Effector CD4-positive, alpha-beta T cell (primary cell): ENCODE results near the gene LRMDA.
"Not testable (repeated sequence)": the region's sequence is repeated elsewhere in the genome, so short reads cannot be mapped to it uniquely, and the experiment has no call there.

Experiments
- DNase-seq: peaks from one replicate; pipeline ENCODE4 v3.0.0-alpha.2; 2020

LRMDA gene

GRCh38 chr10:75755528-75755927, 324.1 kb downstream of the LRMDA start:
- no peak for DNase-seq

DNA sequence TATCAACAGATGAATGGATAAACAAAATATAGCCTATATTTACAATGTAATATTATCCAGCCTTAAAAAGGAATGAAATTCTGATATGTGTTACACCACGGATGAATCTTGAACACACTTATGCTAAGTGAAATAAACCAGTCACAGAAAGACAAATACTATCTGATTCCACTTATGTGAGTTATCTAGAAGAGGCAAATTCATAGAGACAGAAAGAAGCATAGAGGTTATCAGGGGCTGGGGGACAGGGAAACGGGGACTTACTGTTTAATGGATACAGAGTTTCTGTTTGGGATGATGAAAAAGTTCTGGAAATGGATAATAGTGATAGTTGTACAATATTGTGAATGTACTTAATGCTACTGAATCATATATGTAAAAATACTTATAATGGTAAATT, 329.9 kb downstream of the LRMDA start:
- DNase-seq = no peak

GRCh38 chr10:75762431-75762802, 331.0 kb downstream of the LRMDA start:
- DNase-seq = no peak

DNA sequence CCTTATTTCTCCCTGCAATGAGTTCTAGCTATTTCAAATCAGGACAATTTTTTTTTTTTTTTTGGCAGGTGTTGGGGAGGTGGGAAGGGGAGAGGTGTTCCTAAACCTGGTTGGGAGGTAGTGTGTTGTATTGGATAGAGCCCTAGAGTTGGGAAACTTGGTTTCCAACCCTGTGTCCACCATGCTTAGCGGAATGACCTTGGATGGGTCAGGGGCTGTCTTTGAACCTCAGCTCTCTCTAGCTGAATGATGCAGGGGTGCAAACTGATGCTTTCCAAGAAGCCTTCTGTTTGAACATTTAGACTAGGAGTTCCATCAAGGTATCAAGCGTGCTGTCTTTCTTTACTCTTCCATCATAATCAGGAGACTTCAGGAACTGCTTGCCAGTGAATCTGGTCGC, 332.2 kb downstream of the LRMDA start:
- no peak for DNase-seq

DNA sequence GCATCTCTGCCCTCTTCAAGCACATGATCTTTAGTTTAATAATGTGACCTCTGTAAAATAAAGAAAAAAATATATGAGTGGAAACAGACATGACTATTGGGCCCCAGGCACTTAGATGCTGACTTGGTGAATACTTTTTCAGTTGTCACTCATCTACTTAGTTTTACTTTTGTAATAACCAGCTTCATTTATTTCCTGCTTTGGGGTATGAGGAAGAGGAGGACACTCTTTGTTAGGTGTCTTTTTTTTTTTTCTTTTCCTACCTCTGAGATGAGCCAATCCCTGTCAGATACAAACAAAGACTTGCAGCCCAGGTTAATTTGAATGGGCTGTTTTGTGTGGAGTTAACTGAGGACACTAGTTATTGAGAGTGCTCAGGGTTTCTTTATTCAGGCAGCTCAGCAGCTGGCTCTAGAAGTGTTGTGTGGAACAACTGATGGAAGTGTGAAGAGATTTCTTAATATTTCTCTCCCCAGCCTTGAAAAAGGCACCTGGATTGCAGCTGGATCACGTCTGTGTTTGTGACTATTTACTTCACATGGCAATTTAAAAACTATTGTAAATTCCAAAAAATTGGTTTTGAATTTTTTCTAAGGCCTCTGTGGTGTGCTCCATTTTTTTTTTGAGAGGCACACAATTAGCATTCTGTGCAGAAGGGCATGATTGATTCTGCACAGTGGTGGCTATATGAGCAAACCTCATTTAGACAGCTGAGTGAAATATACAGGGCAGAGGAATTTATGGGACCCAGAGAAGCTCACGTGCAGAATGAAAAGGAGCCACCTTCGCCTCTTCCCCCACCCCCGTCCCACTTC, 333.8 kb downstream of the LRMDA start:
- no peak for DNase-seq

DNA sequence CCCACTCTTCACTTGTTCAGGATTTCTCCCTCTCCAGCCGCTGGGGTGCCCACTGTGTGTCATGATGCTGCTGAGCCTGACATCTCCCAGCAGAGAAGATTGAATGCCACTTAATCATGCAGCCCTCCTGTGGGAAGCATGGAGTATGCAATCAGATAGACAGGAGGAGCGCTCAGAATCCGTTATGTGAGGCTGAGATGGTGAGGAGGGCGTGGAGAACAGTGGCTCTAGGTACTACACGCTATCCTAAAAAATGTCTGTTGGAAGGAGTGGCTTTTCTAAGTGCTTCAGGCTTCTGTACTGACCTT, 334.3 kb downstream of the LRMDA start:
- DNase-seq = no peak

DNA sequence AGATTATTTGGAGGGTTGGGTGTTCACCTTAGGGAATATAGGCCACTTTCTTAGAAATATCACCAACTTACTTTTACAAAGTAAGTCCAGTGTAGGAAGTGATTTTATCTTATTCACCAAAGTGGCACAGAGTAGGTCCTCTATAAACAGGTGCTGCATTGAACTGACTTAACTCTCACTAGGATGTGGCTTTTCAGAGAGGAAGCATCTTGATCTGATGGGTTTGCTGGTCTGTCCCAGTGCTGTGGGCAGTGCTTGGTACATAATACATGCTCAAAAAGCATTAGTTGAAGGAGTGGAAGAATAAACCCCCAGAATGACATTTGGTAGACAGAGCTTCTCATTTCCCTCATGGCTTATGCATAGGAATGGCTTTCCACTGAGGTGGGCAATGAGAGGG, 334.7 kb downstream of the LRMDA start:
- DNase-seq = no peak

- not testable (repeated sequence) for DNase-seq
These were observed 335.3 kb downstream of the LRMDA start for GRCh38 chr10:75766752-75767151.

DNA sequence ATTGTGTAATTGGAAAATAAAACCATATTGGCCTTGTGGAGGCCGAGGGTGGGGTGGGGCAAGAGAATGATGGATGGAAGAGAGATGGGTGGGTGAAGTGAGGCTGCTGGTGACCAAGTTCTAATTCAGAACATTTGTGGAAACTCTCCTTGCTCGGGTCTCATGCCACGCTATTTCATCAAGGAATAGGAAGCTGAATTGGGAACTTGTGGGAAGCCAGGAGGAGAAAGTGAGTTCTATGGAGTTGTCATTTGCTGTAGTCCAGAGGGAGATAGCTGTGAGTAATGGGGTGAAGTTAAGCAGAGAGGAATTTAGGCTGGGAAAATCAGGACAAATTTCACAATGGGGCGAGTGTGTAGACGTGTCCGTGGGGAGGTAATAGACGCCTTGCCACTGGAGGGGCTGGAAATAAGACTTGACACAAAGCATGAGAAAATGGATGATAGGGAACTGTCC, 339.2 kb downstream of the LRMDA start:
- no peak for DNase-seq

DNA sequence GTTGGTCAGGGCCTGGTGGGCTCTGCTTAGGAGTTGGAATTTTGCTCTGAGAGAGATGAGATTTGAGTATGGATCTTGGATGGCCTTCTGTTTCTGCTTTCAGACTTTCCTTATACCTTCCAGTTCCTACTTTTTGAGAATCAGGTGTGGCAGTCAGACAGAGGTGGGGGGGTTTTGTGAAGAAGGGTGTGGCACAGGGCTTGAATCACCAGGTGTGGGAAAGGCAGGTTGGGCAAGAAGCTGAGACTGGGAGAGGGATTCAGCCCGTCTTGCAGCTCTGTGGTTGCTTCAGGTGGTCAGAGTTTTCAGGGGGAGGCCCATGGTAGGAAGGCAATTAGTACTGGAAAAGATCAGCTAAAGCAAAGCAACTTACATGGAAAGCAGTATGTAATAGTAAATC, 340.2 kb downstream of the LRMDA start:
- no peak for DNase-seq

DNA sequence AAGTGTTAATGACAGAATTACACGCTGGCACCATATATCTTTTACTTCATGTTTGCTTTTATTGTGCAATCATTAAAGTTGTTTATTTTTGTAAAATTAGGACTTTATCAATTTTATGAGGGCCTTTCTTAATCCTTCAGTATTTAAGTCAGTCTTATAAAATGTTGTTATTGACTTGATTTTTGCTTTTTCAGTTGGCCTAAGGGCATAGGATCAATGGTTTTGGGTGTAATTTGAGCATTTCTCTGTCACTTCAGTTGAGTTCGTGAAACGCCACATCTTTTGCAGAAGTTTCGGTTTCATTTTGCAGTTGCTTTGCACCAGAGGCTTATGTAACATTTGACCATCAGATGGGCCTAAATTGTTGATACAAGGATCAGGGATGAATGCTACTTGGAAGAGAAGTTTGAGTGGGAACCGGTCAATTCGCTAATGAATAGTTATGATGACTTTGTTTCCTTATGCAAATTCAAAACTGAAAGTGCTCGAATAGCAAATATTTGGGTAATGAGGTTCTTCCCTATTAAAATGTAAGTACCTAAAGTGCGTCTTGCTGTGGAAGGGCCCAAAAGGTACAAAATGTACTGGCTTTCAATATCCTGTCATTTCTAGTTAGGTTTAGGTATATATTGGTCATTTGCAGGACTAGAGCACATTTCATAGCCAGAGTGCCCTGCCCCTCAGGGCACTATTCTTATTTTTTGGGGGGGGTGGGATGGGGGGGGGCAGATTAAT, 340.9 kb downstream of the LRMDA start:
- no peak for DNase-seq

- DNase-seq = no peak
These were observed 341.9 kb downstream of the LRMDA start for GRCh38 chr10:75773231-75773780.

DNA sequence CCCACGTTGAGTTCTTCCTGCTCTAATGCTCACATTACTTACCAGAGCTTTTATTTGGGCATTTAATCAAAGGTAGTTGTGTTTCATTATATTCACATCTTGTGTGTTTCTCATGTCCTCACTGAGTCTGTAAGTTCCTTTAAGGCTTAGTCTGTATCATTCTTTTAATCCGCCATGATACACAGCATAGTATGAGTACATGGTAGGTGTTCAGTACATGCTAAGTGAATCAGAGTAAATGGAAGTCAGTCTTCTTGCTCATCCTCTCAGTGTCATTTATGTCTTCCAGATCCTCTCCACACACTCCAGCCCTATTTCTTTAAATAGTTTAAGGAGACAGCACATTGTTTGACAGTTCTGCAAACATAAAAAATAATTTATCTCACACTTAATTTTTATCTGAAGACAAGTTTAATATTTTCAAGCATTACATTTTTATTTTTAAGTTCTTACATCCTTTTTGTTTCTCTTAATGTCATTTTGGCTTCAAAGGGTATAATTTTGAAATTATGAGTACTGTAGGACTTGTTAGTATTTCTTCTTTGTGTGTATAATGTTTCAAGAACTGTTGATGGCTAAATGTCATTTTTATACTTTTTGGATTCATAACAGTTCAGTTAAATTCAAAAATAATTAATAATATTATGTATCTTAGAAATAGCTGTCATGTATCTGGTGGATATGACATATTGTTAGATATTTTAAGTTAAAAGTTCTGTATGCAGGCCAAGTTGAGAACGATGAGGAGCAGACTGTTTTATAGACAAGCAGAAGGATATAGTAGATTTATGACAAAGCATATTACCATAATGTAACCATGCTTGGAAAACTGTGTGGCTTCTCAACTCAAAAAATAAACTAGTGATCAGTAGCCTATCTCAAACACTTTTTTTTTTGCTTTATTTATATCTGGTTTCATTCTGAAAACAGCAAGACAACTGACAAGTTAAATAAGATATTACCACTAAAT, 342.7 kb downstream of the LRMDA start:
- DNase-seq = no peak

- DNase-seq = no peak
These were observed 343.5 kb downstream of the LRMDA start for GRCh38 chr10:75774783-75775490.

GRCh38 chr10:75776738-75777504, 345.5 kb downstream of the LRMDA start:
- no peak for DNase-seq

DNA sequence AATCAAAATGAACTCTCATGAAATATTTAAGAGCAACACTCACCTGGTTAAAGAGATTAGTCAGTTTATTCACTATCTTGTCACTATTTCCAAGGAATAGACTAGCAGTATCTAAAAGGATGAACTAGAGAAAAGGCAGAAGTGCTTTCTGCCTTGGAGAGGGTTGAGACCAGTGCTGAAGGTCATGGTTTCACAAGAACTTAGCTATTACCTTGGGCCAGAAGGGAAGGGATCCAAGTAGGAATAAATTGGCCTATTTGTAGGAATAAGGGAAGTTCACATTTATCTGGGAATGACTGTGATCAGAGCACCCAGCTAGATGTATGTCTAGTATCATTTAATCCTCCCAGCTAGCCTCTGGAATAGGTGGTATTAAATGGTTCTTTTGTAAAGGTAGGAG, 347.2 kb downstream of the LRMDA start:
- DNase-seq = no peak

GRCh38 chr10:75779276-75779675, 347.9 kb downstream of the LRMDA start:
- no peak for DNase-seq

DNA sequence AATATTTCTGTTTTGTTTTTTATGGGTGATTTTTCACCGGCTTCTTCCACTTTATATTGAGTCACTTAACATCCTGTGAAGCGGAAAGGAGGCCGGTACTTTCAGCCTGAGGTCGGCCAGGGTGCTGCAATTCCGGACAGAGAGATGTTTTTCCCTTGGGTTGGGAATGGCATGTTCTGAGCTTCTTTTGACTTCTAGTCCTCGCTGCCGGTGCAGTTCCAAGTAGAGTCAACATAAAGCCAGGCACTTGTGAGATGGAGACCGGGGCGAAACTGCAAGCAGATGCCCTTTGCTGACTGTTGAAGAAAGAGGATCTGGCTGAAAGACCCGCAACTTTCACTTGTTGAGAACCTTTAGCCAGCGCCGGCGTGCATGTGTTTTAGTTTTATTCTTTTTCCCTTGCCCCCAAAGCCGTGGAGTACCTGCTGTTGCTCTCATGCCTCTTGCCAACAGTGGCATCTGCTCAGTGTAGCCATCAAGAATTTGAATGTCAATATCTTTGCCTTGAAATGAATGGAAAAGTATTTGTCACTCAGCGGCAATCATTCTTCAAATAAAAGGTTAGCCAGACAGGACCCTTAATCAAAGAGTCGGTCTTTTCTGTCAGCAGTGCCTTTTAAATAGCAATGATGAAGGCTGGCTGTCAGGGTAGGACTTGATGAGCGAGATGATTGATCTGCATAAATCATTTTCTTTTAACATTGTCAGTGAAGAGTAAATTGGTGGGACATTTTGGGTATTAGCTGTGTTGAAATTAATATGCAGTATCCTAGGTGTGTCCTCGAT, 351.2 kb downstream of the LRMDA start:
- no peak for DNase-seq

DNA sequence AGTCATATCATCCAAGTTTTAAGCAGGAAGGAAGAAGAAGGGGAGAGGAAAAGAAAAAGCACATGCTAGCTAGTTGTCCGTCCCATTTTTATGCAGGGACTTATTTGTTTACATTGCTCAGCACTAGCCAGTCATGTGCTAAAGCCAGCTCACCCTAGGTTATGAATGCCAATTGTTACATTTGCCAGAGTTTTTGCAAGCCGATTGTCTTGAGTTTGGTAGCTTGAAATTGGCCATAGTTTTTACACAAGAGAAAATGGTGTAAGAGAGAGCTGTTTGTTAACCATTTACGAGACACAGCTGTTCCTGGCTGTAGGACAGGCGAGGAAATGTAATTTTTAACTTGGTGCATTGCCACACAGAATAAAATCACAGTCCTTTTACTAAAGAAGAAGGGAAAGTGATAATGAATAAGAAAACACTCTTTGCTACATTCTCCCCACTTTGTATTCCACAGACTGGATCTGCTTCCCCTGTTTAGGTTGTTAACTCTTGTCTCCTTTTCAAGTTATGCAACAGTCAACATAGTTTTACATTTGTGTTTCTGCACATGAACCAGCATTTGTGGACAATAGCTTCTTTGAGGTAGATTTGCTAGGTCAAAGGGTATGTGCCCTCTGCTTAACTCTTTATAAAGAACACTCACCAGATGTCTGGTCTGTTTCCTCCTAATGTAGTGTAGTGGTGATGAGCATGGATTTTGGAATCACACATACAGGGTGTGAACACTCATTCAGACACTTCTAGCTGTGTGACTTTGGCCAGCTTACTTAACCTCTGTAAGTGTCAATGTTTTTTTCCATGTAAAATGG, 357.2 kb downstream of the LRMDA start:
- no peak for DNase-seq

GRCh38 chr10:75793848-75794247, 362.4 kb downstream of the LRMDA start:
- DNase-seq = no peak
